Gastrocnemius medialis (tissue), 4 donors: ENCODE results near the gene SULT1C2. TPM values are rescaled to one million over a fixed set of nuclear protein-coding genes. Genes with fewer than 3 reads are reported as not detected.

Experiments
- ATAC-seq, 2 donors: fragments of 150-250 bp; one replicate each; pipeline ENCODE4 v1.9.1; 2016
- DNase-seq, 2 donors: peaks; one replicate each; pipeline ENCODE4 v3.0.0-alpha.2; 2019
- H3K27ac ChIP-seq, 4 donors: fragments of 200-600 bp; sonication (generic); 1 replicate in 1 of 4; 2 replicates in 3 of 4; pipeline ENCODE4 v1.5.1; 2016 to 2018; ENCODE audit warnings: mild to moderate bottlenecking in 2 of 4, moderate library complexity in 1 of 4
- H3K27me3 ChIP-seq, 3 donors: fragments of 200-600 bp; sonication (generic) in 2 of 3; 1 replicate in 1 of 3; 2 replicates in 2 of 3; pipeline versions ENCODE4 v1.5.1 to v1.6.0; 2016 to 2019; ENCODE audit warnings: mild to moderate bottlenecking in 1 of 3, moderate library complexity in 1 of 3
- H3K36me3 ChIP-seq, 2 donors: fragments of 200-600 bp; sonication (generic) in 1 of 2; one replicate each; pipeline ENCODE4 v1.5.1; 2017 to 2018
- H3K4me1 ChIP-seq, 2 donors: fragments of 200-600 bp; sonication (generic) in 1 of 2; one replicate each; pipeline ENCODE4 v1.5.1; 2016 to 2017; ENCODE audit warnings: mild to moderate bottlenecking in 2 of 2
- H3K4me3 ChIP-seq, 4 donors: fragments of 200-600 bp; sonication (generic) in 3 of 4; 1 replicate in 1 of 4; 2 replicates in 3 of 4; pipeline ENCODE4 v1.5.1; 2016 to 2019; ENCODE audit warnings: mild to moderate bottlenecking in 2 of 4
- H3K9me3 ChIP-seq, 3 donors: fragments of 200-600 bp; sonication (generic) in 2 of 3; 1 replicate in 1 of 3; 2 replicates in 2 of 3; pipeline ENCODE4 v1.5.1; 2016 to 2019
- POLR2A ChIP-seq, 2 donors: fragments of 450-650 bp; IDR thresholded peaks; one replicate each; pipeline ENCODE4 v1.6.1; 2017; ENCODE audit warnings: antibody characterized with exemption in 2 of 2, mild to moderate bottlenecking in 2 of 2, moderate library complexity in 2 of 2
- in situ Hi-C, 4 donors: fragments of 200-750 bp; cut with MboI; loops; one replicate each; pipeline versions ENCODE4 v1.15.0 to v1.8.0; 2017; ENCODE audit warnings: low sequenced_read_pairs in 4 of 4
- intact Hi-C: fragments of 100-400 bp; cut with DNase I; formaldehyde crosslinking; loops from one replicate; pipeline ENCODE4 v1.15.1; 2023; ENCODE audit warnings: low total_unique reads
- total RNA-seq, 4 donors: library from RNA; depleted of rRNA; stranded (reverse); fragments of >200 nt; gene quantifications; one replicate each; pipeline versions ENCODE4 v1.1.0 to v1.2.3, GENCODE V29; 2016
- TF ChIP-seq, protein P1 (sequence below), 5 experiments: fragments of 450-650 bp in 3 of 5; fragments of 200-600 bp in 2 of 5; sonication (generic) in 2 of 5; IDR thresholded peaks in 4 of 5; conservative IDR thresholded peaks in 1 of 5; 1 replicate in 4 of 5; 2 replicates in 1 of 5; pipeline ENCODE4 v1.5.1; 2016 to 2019; ENCODE audit warnings: antibody characterized with exemption in 5 of 5, mild to moderate bottlenecking in 3 of 5, moderate library complexity in 3 of 5

The SULT1C2 gene
- total RNA-seq, 4 donors from 2014 or later, result 0.10 to 3.2 TPM; not detected in 2

DNA sequence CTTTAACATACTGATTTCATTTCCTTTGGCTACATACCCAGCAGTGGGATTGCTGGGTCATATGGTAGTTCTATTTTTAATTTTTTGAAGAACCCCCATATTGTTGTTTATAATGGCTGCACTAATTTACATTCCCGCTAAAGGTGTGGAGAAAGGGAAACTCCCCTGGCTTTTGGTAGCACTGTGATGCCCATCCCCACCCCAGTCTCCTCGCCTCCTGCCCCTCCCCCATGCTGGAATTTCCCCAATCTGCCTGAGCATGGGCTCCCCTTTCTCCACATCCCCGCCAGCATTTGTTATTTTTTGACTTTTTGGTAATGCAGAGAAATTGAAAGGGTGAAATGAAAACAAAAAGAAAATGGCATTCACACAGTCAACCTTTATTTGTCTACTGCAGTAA, 59.1 kb downstream of the SULT1C2 start:
- ATAC-seq, result no peak
- in situ Hi-C loops, result loop anchor here in 1 of 4 donors (10.0 kb wide), 1 partner anchor 237 kb away; no protein-coding TSS in a partner anchor

DNA sequence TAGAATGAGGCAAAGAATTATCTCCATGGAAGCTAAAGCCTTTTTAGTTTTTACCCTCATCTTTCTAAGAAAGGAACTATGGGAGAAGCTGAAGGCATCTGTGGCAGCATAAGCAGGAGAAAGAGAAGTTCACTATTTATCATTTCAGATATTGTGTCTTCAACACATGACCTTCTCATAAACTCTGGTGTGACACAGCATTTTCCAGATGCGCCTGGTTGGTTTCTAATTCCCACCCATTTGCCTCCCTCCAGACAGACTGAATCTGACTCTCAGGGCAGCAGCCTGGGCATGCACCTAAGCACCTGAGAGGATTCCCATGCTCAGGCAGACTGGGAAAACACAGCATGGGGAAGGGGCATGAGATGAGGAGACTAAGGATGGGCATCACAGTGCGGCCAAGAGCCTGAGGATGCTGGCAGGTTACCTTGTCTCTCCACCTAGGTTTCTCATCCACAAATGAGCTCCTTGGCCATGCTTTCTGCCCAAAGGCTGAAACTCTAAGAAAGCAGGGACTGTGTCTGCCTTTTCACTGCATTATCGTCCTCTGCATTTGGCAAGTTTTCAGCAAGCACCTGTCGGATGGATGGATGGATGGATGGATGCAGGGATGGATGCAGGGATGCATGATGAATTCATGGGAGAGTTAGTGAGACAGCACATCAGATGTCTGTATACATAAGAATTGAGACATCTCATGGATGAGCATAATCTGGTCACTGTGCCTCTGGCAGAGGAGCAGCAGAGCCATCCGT, 60.3 kb downstream of the SULT1C2 start:
- DNase-seq (no peak), ATAC-seq (no peak)
- Histone ChIP-seq H3K27ac (no peak overlapping the region), H3K9me3 (no peaks in the 10 kb centered on the region), H3K36me3 (no peaks in the 10 kb centered on the region), H3K4me1 (no peaks in the 10 kb centered on the region), H3K4me3 (no peak overlapping the region), H3K27me3 (no peaks in the 10 kb centered on the region)
- intact Hi-C loops (no loop called here), in situ Hi-C loops (loop anchor here in 1 of 4 donors (10.0 kb wide), 1 partner anchor 236 kb away; no protein-coding TSS in a partner anchor)
- TF ChIP-seq, protein P1, sequence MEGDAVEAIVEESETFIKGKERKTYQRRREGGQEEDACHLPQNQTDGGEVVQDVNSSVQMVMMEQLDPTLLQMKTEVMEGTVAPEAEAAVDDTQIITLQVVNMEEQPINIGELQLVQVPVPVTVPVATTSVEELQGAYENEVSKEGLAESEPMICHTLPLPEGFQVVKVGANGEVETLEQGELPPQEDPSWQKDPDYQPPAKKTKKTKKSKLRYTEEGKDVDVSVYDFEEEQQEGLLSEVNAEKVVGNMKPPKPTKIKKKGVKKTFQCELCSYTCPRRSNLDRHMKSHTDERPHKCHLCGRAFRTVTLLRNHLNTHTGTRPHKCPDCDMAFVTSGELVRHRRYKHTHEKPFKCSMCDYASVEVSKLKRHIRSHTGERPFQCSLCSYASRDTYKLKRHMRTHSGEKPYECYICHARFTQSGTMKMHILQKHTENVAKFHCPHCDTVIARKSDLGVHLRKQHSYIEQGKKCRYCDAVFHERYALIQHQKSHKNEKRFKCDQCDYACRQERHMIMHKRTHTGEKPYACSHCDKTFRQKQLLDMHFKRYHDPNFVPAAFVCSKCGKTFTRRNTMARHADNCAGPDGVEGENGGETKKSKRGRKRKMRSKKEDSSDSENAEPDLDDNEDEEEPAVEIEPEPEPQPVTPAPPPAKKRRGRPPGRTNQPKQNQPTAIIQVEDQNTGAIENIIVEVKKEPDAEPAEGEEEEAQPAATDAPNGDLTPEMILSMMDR (IDR thresholded peaks at IDR 0.05 in 4 of 5, conservative IDR thresholded peaks at IDR 0.05 in 1 of 5), result no peak
- TF ChIP-seq POLR2A (IDR thresholded peaks at IDR 0.05), result no peak

More for the DNA sequence above, 59.1 kb downstream of the SULT1C2 start:
- no peaks in the 10 kb centered on the region for H3K27me3 ChIP-seq
- H3K4me1 ChIP-seq, result no peaks in the 10 kb centered on the region
- no peak for TF ChIP-seq POLR2A (IDR thresholded peaks at IDR 0.05)
- TF ChIP-seq, protein P1 (IDR thresholded peaks at IDR 0.05 in 4 of 5, conservative IDR thresholded peaks at IDR 0.05 in 1 of 5), result no peak
- no peak overlapping the region for H3K27ac ChIP-seq
- no peak for DNase-seq
- H3K36me3 ChIP-seq, result no peaks in the 10 kb centered on the region
- no peak overlapping the region for H3K4me3 ChIP-seq
- intact Hi-C loops, result no loop called here
- no peaks in the 10 kb centered on the region for H3K9me3 ChIP-seq

DNA sequence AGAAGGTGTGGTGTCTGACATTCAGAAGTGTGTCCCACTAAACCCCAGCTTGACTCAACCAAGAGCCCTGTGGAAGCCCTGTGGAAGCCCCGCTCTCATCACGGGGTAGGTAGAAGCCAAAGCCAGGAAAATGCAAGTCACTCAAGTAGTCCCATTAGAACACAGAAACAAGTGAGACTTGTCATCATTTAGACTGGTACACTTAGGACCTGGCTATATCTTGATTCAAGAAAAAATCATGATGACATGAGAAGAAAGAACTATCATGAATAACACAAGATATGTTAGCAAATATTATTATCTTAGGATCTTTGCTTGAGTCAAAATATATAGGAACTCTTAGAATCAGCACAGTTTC, 60.9 kb downstream of the SULT1C2 start:
- Histone ChIP-seq H3K9me3 (no peaks in the 10 kb centered on the region), H3K27ac (no peak overlapping the region), H3K36me3 (no peaks in the 10 kb centered on the region), H3K4me3 (no peak overlapping the region), H3K27me3 (no peaks in the 10 kb centered on the region), H3K4me1 (no peaks in the 10 kb centered on the region)
- in situ Hi-C loops (loop anchor here in 1 of 4 donors (10.0 kb wide), 1 partner anchor 235 kb away; no protein-coding TSS in a partner anchor), intact Hi-C loops (no loop called here)
- DNase-seq, result no peak
- no peak for ATAC-seq
- no peak for TF ChIP-seq POLR2A (IDR thresholded peaks at IDR 0.05)
- TF ChIP-seq, protein P1 (IDR thresholded peaks at IDR 0.05 in 4 of 5, conservative IDR thresholded peaks at IDR 0.05 in 1 of 5), result no peak

DNA sequence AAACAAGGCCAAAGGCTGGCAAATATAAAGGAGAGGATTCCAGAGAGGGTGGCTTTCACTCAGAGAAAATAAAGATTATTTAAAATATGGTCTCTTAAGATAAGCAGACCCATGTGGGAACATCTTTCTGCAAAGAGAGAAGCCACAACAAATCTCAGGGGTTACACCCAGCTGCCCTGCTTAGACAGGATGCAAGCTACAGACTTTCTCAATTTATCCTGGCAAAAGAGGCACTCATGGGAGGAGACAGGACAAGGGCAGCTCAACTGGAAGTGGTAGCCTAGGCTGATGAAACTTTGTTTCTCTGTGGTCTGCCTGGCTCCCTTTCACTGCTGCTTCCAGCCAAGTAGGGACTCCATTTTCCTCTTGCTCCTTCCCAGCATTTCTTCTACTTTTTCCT, 63.2 kb downstream of the SULT1C2 start:
- Histone ChIP-seq H3K4me3 (no peak overlapping the region), H3K27ac (no peak overlapping the region), H3K9me3 (no peaks in the 10 kb centered on the region), H3K36me3 (no peaks in the 10 kb centered on the region), H3K27me3 (no peaks in the 10 kb centered on the region), H3K4me1 (no peaks in the 10 kb centered on the region)
- in situ Hi-C loops, result no loop called here
- ATAC-seq (no peak), DNase-seq (no peak)
- intact Hi-C loops, result loop anchor here (2.0 kb wide), 1 partner anchor 233 kb away; no protein-coding TSS in a partner anchor
- TF ChIP-seq, protein P1 (IDR thresholded peaks at IDR 0.05 in 4 of 5, conservative IDR thresholded peaks at IDR 0.05 in 1 of 5), result no peak
- no peak for TF ChIP-seq POLR2A (IDR thresholded peaks at IDR 0.05)
